Renal cortical epithelial cell (primary cell): ENCODE results near the gene DOHH. TPM values are rescaled to one million over a fixed set of nuclear protein-coding genes. Genes with fewer than 3 reads are reported as not detected.
"Not testable (repeated sequence)": the region's sequence is repeated elsewhere in the genome, so short reads cannot be mapped to it uniquely, and the experiment has no call there.

ENCODE experiments used
- DNase-seq: peaks from one replicate; pipeline ENCODE4 v3.0.0-alpha.2; 2011; ENCODE audit warnings: low read depth
- total RNA-seq: library from RNA; depleted of rRNA; stranded (reverse); fragments of >200 nt; gene quantifications from 2 replicates; pipeline ENCODE4 v1.2.3, GENCODE V29; 2014

DOHH gene
- total RNA-seq, 1 donor from 2014 or later = 21.6 TPM

DNA sequence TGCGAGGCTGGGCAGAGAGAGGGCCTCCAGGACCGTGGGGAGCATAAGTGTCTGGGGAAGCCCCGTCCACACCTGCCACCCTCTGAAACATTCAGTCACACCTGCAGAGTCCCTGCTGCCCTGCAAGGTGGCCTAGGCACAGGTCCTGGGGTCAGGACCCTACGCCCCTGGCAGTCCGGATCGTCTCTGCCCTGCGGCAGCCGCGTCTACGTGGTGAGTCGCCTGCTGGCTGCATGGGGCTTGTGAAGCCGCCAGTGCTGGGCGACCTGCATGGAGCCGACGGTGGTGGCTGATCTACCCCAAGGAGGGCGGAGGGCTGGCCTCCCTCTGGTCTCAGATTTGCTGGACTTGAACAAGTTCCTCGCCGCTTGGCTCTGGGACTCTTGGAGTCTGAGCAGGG lies 18.7 kb upstream of the DOHH start:
- DNase-seq = no peak

DNA sequence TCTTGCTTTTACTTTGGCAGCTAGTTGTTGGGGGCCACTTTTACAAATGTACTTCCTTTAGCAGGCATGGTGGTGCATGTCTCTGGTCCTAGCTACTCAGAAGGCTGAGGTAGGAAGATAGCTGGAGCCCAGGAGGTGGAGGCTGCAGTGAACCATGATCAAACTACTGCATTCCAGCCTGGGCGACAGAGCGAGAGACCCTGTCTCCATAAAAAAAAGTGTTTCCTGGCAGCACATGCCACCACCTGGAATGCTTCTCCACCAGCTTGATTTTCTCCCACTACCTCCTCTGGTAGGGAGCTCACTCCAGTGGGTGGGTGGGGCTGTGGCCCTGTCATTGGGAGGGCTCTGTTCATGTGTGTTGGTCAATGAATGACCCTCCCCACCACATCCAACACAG lies 18.2 kb upstream of the DOHH start:
- peak; percentile 23 for DNase-seq

DNA sequence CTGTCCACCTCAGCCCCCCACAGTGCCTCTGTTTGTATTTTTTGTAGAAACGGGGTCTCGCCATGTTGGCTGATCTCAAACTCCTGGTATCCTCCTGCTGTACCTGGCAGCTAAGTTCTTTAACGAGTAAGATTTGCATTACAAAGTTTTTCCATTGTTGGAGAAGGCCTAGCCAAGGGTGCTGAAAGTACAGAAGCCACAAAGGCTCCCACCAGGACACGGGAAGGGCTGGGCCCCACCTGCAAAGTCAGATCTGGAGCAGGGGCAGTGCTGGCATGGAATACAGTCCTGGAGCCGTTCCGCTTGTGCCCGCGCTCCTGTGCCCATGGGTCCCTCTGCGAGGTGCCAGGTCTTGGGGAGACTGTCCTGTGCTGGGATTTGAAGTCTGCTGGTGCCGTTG lies 17.8 kb upstream of the DOHH start:
- DNase-seq = no peak

DNA sequence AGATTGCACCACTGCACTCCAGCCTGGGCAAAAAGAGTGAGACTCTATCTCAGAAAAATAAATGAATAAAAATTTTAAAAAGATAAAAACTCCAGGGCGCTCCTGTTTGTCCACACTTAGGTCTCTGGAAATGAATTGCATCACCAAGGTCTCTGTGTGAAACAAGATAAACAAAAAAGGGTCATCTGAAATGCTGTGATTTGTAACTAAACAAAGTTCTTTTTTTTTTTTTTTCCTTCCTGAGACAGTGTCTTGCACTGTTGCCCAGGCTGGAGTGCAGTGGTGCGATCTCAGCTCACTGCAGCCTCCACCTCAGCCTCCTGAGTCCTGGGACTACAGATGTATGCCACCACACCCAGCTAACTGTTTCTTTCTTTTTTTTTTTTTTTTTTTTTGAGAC lies 17.2 kb upstream of the DOHH start:
- DNase-seq = no peak

DNA sequence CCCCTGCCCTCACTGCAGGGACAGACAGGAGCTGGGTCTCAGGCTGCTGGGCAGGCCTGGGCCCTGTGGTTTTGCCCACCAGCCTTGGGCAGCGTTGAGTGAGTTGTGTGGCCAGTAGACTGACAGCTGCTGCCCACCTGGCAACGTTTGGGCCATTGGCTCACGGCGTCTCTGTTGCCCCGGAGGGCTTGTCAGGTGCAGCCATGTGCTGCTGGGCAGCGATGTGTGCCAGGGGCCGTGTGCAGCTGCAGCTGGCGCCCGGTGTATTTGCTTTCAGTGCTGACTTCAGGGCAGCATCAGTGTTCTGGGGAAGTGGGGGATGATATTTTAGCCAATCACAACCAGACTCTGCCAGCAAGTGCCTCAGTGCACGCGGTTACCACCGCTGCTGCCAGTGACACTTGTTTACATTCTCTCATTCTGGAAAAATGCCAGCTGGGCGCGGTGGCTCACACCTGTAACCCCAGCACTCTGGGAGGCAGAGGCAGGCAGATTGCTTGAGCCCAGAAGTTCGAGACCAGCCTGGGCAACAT lies 16.3 kb upstream of the DOHH start:
- peak; percentile 36 for DNase-seq

DNA sequence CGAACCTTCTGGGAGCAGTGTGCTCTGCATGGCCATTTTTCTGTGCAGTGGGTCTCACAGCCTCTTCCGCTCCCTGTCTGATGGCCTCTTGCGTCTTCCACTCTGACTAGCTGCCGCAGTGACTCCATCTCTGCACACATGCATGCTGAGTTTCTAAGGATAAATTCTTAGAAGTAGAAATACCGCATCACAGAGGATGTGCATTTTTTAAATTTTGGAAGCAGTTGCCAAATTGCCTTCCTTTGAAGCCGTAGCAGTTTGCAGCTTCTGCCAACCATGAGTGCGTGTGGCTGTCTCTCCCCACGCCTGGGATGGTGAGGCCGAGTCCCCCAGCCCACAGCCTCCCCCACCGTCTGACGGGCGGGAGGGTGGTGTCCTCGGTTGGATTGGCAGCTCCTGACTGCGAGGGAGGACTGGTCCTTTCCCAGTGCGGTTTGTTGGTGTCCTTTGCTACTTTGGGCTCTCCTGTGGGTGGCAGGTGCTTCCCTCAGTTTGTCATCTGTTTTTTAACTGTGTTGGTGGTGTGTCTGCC lies 15.5 kb upstream of the DOHH start:
- no peak for DNase-seq

DNA sequence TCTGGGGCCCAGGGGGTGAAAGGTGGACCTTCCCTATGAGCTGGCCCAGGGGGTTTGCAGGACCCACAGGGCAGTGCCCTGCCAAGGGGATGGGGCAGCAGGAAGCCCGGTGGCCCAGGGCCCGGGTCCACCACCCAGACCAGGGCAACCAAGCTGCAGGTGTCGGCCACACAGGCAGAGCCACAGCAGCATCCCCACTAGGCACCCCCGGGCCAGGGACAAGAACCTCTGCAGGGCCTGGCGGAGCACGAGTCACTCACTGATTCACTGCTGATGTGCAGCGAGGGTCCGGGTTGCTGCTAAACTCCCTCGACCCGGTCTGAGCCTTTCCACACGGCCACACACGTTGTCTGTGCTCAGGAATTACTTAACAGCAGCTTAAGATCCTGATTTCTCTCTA lies 14.5 kb upstream of the DOHH start:
- no peak for DNase-seq

DNA sequence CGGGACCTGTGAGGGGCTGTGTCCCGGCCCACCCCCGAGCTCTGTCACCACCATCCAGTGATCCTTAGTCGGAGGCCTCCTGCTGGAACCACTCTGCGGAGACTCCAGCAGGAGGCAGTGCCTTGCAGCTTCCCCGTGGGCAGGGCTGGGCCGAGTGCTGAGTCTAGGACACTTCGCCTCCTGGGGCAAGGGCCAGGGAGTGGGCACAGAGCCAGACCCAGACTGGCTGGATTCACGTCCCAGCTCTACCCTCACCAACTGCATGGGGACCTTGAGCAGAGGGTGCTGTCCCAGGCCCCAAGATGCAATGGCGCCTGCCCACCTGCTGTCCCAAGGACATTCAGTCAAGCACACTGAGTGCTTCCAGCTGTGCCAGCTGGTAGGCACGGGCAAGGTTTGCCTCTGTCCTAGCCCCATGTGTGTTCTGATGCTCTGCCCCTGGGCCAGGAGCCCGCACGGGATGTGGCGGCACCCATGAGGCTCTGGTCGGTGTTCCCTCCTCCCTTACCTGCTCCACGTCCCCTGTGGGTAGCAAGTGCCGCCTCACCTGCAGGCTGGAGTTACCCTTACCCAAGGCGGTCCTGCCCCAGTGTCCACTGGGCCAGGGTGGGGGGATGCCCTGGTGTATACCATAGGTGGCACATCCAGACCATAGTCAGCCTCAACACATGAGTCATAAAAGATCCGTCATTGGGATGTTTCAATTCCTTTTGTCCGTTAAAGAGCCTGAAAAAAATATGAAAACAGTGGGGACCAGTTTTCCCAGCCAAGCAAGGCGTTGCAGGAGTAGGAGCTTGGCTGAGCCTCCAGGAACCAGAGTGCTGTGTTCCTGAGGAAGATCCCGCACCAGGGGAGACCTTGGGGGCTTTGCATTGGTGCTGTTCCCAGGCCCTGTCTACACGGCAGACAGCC lies 13.0 kb upstream of the DOHH start:
- no peak for DNase-seq

DNA sequence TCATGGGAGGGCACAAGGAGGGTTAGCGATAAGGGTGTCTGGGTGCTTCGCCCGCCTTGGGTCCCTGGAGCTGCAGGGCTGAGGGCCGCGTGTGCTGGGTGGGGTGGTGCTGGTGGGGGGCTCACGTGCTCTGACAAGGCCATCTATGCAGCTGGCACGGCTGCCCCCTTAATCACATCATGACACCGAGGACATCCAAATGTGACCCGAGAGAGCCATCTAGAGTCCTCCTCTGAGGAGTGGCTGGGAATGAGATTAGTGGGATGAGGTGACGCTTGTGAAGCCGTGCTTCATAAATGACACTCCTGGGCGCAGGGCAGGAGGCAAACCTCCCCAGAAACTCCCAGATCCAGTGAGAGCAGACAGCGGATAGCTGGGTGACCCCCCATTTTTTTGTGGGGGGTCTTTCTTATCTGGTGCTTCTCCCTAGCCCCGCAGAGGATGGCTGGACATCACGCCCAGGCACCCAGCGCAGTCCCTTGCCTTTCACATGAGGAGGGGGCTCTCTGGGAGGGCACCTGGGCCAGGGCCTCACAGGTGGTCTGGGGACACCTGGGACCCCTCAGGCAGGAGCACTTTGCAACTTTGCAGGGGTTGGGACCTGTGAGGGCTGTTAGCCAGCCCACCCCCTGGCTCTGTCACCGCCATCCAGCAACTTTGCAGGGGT lies 12.2 kb upstream of the DOHH start:
- no peak for DNase-seq

DNA sequence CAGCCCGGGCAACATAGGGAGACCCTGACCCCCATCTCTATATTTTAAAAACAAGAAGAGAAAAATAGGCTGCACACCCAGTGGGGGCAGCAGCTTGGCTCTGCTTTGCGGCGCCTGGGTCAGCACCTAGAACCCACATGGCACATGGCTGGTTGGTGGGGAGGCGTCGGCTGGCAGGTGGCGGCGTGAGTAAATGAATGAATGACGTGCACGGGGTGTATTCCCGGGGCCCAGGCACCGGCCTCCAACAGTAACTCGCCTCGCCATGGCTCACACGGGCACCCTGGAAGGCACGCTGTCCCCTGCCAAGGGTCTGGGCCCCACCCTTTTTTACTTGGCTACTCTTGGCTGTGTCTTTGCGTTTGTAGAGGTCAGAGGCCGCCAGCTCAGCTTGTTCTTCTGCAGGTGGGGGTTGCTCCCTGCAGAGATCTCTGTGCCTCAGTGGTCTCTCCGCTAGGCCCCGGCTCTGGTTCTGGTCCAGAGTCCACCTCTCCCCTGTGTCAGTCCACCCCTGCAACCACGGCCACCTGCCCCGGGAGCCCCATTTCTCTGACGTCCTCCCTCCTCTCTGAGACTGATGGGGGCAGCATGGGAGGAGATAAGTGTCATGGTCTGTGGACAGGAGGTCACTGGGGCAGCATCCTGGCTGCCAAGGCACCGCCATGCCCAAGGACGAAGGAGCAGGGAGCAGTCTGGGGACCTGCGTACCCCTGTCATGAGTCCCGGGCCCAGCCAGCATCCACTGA lies 11.2 kb upstream of the DOHH start:
- no peak for DNase-seq

DNA sequence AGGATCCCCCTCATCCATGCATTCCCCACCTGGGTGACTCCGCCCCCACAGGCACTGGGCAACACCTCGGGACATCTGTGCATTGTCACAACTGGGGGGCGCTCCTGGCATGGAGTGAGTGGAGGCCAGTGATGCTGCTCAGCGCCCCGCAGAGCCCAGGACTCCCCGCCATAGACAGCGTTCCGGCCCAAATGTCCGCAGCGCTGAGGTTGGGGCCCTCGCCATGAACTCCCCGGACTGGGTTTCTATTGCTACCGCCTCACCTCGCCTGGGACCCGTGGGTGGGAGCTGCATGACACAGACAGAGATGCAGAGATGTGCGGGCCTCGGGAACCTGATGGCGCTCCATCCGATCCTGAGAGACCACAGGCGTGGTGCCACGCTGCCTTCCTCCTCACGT lies 10.3 kb upstream of the DOHH start:
- no peak for DNase-seq

DNA sequence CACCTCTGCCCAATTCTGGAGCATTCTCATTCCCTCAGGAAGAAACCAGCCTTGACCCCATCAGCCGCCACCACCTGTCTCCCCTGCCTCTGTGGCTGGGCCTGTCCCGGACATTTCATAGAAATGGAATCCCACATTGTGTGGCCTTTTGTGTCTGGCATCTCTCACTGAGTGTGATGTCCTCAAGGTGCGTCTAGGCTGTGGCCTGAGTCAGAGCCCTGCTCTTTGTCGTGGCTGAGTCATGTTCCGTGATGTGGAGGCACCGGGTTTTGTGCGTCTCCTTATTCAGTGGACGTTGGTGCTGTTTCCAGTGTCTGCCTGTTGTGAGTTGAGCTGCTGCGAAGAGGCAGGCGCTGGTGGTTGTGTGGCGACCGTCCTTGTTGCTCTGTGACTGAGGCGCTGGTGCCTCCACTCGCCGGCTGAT lies 9.1 kb upstream of the DOHH start:
- peak; percentile 61 for DNase-seq

DNA sequence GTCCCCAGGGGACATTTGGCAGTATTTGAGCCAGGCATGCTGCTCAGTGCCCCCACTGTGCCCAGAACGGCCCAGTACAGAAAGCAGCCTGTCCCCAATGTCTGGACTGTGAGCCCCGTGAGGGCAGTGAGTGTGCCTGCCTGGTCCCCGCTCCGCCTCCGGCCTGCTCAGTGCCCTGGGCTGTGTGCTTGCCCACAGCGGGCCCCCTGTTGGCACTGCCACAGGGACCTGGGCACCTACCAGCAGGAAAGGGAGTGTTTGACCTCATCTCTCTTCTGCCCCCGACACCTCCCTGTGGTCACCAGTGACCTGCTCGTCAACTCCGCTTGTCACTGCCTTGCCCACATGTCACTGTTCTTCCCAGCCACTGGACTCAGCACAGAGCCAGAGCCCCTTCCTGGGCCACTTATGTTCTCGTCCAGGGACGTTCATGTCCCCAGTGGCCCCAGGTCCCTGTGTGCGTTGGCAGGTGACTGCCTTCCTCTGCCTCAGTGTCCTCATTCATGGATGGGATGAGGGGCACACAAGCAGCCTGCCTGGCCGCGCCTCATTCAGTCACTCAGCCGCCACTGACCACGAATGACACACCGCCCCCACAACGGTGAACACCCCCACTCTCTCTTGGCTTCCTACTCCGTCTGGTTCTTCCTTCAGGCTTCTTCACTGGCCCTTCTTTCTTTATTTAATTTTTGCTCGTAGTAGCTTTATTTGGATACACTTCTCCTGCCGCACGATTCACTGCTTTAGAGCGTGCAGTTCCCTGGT lies 8.5 kb upstream of the DOHH start:
- no peak for DNase-seq

DNA sequence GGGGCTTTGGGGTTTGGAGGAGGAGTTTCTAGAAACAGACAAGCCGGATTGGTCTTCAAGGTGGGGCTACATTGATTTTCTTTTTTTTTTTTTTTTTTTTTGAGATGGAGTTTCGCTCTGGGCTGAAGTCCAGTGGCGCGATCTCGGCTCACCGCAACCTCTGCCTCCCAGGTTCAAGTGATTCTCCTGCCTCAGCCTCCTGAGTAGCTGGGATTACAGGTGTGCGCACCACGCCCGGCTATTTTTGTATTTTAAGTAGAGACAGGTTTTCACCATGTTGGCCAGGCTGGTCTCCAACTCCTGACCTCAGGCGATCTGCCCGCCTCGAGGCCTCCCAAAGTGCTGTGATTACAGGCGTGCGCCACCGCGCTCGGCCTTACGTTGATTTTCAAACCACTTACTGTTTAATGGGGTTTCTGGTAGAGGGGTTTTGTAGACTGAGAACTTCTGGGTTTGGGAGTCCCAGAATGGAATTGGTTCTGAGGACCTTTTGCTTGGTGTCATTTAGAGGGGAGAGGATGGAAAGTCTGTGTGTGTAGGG lies 7.7 kb upstream of the DOHH start:
- DNase-seq = not testable (repeated sequence)

DNA sequence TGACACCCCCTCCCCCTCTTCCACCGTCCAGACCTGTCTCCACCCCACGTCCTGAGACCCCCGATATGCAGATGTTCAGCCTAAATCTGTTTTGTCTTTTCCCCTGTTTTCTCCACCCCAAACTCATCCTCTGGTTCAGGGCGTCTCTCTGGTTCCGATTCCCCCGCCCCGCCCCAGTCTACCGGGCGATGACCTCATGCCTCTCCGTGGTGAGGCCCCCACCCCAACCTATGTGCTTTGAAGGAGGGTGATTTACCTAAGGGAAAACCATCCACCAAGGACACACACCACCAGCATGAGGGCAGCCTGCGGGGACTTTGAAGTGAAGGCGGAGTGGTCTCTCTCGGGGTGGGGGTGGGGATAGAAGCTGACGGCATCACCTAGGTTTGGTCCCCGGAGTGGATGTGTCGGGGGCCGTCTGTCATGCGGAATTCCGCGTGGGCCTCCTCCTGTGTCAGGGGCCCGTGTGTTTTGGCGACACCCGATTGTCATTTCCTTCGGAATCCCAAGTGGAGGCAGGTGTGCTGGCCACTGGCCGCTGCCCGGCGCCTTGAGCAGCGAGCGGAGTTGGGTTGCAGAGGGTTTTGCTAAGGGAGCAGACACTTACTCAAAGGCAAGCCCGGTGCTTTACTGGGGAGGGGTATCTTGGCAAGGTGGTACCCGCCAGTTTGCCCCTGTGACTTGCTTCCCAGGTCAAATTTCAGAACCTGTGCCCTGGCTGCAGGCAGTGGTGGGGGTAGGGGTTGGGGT lies 7.1 kb upstream of the DOHH start:
- DNase-seq = no peak

DNA sequence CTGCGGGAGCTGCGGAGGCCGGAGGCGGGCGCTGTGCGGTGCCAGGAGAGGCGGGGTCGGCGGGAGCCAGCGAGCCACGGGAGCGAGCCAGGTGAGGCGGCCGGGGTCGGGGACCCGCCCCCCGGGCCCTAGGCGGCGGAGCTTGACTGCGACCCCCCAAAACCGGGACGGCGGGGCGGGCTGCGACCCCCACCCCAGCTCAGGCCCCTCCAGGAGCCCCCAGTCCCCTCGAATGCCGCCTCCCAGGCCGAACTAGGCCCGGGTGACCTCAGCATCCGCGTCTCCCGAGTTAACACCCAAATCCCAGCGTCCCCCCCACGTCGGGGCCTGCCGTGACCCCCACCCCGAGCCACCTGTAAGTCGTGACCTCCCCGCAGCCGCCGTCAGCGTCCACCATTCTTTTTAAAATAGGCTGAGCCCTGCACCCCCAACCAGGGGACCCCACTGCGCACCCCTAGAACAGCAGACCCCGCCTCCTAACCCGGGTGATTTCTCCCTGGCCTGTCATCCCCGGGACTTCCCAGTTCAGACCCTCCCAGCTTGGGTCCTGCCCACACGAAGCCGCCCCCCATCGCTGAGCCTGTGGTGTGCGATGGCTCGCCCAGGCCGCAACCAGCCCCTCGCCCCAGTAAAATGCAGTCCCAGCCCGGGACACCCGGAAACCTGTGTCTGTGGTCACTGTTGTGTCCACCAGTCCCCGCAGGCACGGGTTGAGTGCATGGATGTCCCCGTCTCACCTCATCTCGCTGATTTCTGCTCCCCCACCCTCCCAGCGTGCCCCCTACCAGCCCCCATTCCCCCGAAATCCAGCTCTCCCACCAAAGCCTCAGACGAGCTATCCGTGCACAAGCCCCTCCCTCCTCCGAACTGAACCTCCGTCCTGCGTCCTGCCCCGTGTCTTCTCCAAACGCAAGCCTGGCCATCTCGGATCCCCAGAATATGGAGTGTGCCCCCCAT lies 6.2 kb upstream of the DOHH start:
- DNase-seq = no peak

DNA sequence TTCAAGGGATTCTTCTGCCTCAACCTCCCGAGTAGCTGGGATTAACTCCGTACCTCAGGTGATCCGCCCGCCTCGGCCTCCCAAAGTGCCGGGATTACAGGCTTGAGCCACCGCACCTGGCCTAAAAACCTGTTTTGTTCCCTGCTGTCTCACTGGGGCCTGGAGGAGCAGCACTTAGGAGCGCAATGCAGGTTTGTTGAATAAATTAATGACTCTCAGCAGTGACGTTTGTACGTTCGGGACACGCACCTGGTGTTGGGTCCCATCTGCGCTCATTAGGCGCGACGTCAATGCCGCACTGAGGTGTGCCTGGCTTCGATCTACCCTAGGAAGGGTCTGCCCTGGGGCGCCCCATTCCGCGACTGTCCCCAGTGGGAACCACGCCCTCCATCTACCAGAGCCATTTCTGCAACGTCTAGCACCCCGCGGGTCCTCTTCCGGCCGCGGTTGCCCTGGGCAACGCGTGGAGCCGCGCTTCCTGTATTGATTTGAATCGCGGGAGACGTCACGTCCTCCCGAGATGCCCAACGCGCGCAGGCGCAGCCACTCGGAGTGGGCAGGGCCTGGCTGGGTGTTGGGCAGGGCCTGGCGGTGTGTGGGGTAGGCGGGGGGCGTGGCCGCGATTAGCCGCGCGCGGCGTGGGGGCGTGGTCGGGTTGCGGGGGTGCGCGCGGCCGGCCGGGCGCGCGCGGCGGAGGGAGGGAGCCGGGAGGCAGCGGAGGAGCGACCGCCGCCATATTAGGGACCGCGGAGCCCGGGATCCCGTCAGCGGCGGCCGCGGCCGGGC lies 5.3 kb upstream of the DOHH start, which contains the start of gene FZR1:
FZR1 (plus strand) TSS at position 714 of the 786 bp plus-strand sequence. CDS start 16,679 bp downstream, outside the sequence.
- DNase-seq = peak; percentile 91

DNA sequence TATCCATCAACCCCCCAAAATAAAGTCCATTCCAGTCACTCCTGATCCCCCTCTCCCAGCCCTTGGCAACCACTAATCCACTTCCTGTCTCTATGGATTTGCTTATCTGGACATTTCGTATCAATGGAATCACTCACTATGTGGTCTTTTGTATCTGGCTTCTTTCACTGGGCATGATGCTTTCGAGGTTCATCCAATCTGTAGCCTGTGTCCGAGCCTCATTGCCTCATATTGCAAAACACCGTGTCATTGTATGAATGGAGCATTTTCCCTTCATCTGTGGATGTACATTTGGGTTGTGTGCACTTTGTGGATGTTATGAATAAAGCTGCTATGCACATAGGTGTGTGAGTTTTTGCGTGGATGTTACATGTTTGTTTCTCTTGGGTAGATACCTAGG lies 4.3 kb upstream of the DOHH start:
- no peak for DNase-seq
